Erythroblast (primary cell): ENCODE measurements around the gene HDAC3.

Source experiments
- DNase-seq, 2 experiments: peaks; one replicate each; lab custom pipeline; 2025; lab: John Stamatoyannopoulos, UW
- GATA1 ChIP-seq: IDR thresholded peaks from 2 replicates; pipeline ENCODE4 v1.6.1; 2011; ENCODE audit warnings: low read depth, mild to moderate bottlenecking, control low read depth, low read length, moderate library complexity
- POLR2A ChIP-seq: IDR thresholded peaks from 2 replicates; pipeline ENCODE4 v1.6.1; 2011; ENCODE audit warnings: mild to moderate bottlenecking, low read length

Gene HDAC3

GRCh38 chr5:141636413-141637122 lies at the start of gene HDAC3, which contains the start of gene RELL2:
TSS of gene HDAC3 (minus strand) at chr5:141636849. CDS start at chr5:141636790, 59 bp downstream.
TSS of gene RELL2 (plus strand) at chr5:141636997. CDS start at chr5:141638226, 1,229 bp downstream.
- peak; percentile 91 to 96 for DNase-seq
- TF ChIP-seq POLR2A, result peak; percentile 90
- TF ChIP-seq GATA1, result no peak

- no peak for TF ChIP-seq GATA1
- no peak for TF ChIP-seq POLR2A
- DNase-seq, result no peak
Observed at GRCh38 chr5:141685591-141685990, 48.9 kb upstream of the HDAC3 start.

GRCh38 chr5:141683596-141684141 lies 47.0 kb upstream of the HDAC3 start:
- DNase-seq, result no peak

GRCh38 chr5:141681695-141682641 lies 45.3 kb upstream of the HDAC3 start, which contains the start of gene ARAP3:
TSS of gene ARAP3 (minus strand) at chr5:141682230. CDS start at chr5:141680486, 1,744 bp downstream.
- peak; percentile 89 to 90 for DNase-seq
- TF ChIP-seq GATA1 (no peak), POLR2A (no peak)

More at GRCh38 chr5:141683596-141684141, 47.0 kb upstream of the HDAC3 start:
- TF ChIP-seq POLR2A (no peak), GATA1 (no peak)

- TF ChIP-seq GATA1 (no peak), POLR2A (no peak)
- no peak for DNase-seq
Observed at GRCh38 chr5:141681295-141681694, 44.6 kb upstream of the HDAC3 start.

- TF ChIP-seq POLR2A (no peak), GATA1 (no peak)
- DNase-seq, result no peak
Observed at GRCh38 chr5:141680751-141681201, 44.1 kb upstream of the HDAC3 start.

- no peak for TF ChIP-seq GATA1
- no peak for TF ChIP-seq POLR2A
- no peak for DNase-seq
Observed at GRCh38 chr5:141680178-141680577, 43.5 kb upstream of the HDAC3 start.

- TF ChIP-seq POLR2A, result no peak
- no peak for TF ChIP-seq GATA1
- peak in 1 of 2 experiments; percentile 8 for DNase-seq
Observed at GRCh38 chr5:141677415-141677814, 40.8 kb upstream of the HDAC3 start.

- TF ChIP-seq GATA1, result no peak
- TF ChIP-seq POLR2A, result no peak
- no peak for DNase-seq
Observed at GRCh38 chr5:141675672-141676071, 39.0 kb upstream of the HDAC3 start.

GRCh38 chr5:141674747-141675146 lies 38.1 kb upstream of the HDAC3 start:
- DNase-seq, result no peak
- TF ChIP-seq POLR2A (no peak), GATA1 (no peak)

- DNase-seq, result no peak
- no peak for TF ChIP-seq GATA1
Observed at GRCh38 chr5:141672841-141673813, 36.5 kb upstream of the HDAC3 start.

- no peak for DNase-seq
- TF ChIP-seq GATA1 (no peak), POLR2A (no peak)
Observed at GRCh38 chr5:141672071-141672840, 35.6 kb upstream of the HDAC3 start.
